Iris pigment epithelial cell (primary cell): ENCODE measurements around the gene PDE3A.

Experiments used
- DNase-seq: peaks from one replicate; pipeline ENCODE4 v3.0.0-alpha.2; 2011; ENCODE audit warnings: low read depth

Gene PDE3A

GRCh38 chr12:20495997-20496396 is 127.7 kb downstream of the PDE3A start:
- DNase-seq = no peak

- no peak for DNase-seq
Measured at GRCh38 chr12:20497707-20498106, 129.4 kb downstream of the PDE3A start.

DNA sequence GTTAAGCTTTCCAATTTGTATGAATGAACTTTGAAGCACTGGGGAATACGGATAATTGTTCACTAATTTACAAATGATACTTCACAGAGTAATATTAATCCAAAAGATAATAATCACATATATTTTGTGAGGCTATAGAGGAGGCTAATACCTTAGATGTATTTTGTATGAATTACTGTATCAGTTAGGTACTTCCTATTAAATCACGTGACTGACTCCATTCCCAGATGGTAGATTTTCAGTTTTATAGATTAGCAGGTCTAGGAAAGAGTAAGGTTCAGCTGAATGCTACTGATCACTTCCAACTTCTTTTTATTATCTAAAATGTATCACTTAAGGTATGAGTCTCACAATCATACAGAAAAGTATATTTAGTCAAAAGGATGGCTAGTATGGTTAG is 133.6 kb downstream of the PDE3A start:
- DNase-seq = no peak

DNA sequence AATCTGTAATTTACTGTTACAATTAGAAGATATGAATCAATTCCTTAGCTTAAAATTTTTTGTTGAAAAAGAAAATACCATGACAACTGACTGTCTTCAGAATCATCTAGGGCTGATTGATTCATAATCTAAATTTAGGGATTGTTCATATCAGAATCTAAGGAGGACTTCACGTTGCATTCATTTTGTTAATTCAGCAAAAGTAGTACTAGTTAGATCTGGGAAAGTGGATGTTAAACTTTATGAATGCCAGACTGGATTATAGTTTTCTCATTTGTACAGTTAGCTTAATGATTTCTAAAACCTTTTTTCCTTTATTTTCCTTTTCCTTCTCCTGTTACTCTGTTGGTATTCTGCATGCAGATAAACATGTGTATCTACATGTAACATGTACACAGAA is 135.5 kb downstream of the PDE3A start:
- no peak for DNase-seq

GRCh38 chr12:20505056-20505455 is 136.7 kb downstream of the PDE3A start:
- DNase-seq = peak; percentile 44

DNA sequence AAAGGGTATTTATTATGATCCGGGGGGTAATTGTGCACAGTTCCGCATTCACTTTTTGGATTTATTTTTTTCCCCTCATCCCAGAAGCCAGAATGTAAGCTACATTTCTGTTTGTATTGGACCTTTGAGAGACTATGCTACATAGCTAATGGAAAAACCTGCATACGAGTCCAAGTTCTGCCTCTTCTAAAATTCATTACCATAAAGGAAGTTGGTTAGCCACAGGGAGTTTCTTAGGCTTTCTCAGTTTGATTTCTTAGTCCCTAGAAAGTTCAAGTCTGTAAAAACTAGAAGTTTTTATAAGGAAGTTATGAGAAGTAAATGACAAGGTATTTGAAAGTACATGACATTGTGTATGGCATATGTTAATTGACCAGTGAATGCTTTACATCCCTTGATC is 138.7 kb downstream of the PDE3A start:
- peak; percentile 42 for DNase-seq

GRCh38 chr12:20507711-20508110 is 139.4 kb downstream of the PDE3A start:
- peak; percentile 77 for DNase-seq

- DNase-seq = peak; percentile 96
Measured at GRCh38 chr12:20508359-20508758, 140.0 kb downstream of the PDE3A start.

DNA sequence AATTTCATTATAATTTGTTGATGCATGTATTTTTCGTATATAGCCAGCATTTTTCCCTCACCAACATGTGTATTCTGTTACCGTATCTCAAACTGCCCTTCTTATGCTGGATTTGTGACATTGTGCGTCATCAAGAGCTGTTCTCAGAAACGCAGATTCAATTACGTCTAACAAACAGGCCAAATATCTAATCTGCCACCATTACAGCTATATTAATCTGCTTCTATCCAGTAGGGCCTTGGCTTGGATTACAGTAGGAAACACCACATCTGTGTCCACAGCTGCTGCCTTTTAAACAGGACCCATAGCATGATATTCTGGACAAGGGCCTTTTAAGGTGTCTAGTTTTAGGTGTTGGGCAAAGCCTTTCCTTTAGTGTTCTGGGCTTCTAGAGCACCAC is 140.6 kb downstream of the PDE3A start:
- DNase-seq = no peak

GRCh38 chr12:20510811-20511210 is 142.5 kb downstream of the PDE3A start:
- DNase-seq = no peak

DNA sequence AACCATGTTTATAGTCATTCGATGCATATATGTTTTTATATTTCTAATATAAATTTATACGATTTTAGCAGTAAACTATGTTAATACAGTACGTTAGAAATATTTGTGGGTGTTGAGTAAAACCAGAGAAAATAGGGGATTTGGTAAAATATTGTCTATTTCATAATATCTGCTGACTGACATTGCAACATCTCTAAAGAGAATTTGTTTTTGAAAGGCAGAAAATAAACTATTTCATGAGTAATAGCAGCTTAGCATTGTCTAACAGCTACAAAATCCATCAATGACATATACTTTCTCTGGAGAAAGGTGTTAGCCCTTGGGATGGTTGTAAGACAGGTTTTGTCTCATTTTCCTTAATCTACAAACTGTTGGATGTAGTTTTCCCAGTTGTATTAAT is 144.9 kb downstream of the PDE3A start:
- DNase-seq = peak; percentile 81

DNA sequence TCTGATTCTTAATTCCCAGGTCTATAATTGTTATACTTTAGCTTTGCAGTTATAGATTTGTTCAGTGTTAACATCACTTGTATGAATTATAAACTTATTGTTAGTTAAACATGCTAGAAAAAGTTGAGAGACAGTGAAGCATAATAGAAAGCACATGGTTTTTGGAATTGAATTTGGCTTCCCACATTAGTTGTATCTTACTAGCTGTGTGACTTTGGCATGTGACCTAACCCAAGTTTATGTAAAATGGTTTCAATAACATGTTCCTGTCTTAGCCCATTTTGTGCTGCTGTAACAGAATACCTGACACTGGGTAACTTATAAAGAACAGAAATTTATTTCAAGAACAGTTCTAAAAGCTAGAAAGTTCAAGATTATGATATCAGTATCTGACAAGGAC is 146.3 kb downstream of the PDE3A start:
- no peak for DNase-seq

DNA sequence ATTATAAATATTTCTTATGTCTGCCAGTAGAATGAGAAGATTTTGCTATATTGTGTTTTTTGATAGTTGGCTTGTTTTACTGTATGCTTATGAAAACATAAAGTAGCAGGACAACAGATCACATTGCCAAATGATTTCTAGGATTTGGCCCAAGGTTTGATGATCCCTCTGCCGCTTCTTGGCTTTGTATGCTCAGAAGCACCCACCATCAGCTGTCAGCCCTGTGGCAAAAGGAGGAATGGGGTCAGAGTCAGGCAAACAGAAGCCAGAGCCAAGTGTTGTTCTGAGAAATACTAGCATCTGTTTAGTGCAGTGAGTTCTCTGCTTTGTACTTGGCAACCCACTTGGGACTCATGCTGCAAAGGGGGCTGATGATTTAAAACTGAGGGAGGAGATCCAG is 152.2 kb downstream of the PDE3A start:
- DNase-seq = peak; percentile 16

GRCh38 chr12:20523658-20524057 is 155.3 kb downstream of the PDE3A start:
- peak; percentile 63 for DNase-seq

DNA sequence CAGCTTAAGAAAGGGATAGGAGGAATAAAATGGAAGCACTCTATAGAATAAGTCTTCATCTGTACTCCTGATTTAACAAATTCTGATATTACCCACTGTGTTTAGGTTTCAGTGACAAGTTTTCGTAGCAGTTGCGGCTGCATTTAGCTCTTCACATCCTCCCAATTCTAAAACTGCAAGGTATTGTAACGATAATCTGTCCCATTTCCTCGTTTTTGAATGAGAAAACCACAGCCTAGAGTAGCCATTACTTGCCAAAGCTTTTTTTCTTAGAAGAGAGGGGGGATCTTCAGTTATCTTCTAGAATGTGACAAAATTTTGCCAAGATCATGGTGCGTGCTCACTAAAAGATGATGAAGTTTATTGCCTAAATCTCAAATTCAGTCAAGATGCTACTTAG is 155.8 kb downstream of the PDE3A start:
- DNase-seq = no peak

DNA sequence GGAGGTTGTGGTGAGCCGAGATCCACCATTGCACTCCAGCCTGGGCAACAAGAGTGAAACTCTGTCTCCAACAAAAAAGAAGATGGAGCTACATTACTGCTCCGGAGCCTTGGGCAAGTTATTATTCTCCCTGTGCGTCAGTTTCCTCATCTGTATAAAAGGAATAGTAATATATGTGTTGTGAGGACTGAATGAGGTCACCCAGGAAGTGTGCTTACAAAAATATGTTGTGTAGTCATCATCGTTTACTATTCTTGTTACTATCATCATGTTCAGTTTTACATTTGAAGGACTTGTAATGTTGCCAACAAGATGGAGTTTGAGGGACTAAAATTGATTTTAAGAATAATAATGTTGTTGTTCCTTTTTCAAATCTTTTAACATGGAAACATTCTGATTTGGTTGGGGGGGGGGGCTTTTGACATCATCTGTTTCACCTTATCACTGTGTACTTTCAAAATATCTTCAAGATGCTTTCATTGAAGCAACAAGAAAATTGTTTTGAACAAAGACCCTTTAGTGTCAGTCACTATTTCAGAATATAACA is 156.8 kb downstream of the PDE3A start:
- peak; percentile 88 for DNase-seq

GRCh38 chr12:20527417-20528163 is 159.3 kb downstream of the PDE3A start:
- DNase-seq = peak; percentile 94

GRCh38 chr12:20528208-20528607 is 159.9 kb downstream of the PDE3A start:
- no peak for DNase-seq

GRCh38 chr12:20546267-20546666 is 177.9 kb downstream of the PDE3A start:
- DNase-seq = no peak

DNA sequence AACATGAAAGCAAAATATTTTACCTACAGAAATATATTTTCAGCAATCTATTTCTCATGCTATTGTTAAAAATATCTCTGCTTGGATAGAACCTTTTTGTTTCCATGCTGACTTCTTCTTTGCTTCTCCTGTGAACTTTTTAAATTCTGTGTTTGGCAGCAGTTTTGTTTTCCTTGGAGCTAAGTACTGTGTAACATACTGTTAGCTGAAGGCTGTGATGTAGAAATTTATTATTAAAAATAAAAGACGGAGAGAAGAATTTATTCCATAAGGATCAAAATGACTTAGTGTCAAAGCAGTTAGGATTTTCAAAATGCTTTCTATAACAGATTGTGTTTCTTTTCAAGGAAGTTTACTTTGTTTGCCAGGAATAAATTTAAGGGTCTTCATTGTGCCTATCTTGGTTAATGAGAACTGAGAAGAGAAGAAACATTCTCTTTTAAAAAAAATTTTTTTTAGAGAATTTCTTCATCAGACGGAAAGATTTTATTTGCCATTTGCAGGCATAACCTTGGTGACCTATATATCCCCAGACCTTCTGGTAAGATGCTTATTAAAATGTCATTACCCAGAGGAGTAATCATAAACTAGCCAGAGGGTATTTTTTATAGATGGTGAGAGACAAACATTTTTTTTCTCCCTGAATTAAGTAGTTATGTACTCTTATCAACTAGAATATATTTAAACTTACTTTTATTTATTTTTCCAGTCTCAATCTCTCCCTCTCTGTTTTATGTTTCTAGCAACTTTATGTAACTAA is 179.7 kb downstream of the PDE3A start:
- peak; percentile 69 for DNase-seq

DNA sequence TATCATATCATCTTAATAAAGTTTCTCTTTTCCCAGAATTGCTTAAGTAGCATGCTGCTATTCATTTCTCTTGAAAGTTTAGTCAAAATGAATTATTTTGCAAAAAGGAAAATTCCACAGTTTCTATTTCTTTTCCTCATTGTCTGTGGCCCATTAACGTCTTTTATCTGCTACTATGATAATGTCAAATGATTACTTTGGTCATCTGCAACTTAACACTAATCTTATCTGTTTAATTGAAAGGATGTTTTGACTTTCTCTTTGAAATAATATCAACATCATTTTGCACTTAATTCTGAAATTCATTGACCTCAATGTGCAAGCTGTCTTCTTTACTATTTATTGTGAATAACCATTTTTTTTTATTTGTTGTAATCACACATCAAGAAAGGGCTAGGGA is 180.3 kb downstream of the PDE3A start:
- DNase-seq = no peak

- peak; percentile 84 for DNase-seq
Measured at GRCh38 chr12:20549108-20549719, 180.9 kb downstream of the PDE3A start.
